PC-3 (cell line): ENCODE measurements around the gene GPR176.

Source experiments
- CTCF ChIP-seq: fragments of 300-600 bp; sonication (generic); conservative IDR thresholded peaks from 2 replicates; pipeline ENCODE4 v1.5.1; 2017; ENCODE audit warnings: antibody characterized with exemption, low read depth, mild to moderate bottlenecking, low read length
- EZH2 ChIP-seq: fragments of 300-600 bp; sonication (generic); IDR thresholded peaks from one replicate; pipeline ENCODE4 v1.6.1; 2017; ENCODE audit warnings: antibody characterized with exemption, mild to moderate bottlenecking, low read length; ENCODE audit not compliant: unreplicated experiment
- EZH2phosphoT487 ChIP-seq: fragments of 300-600 bp; sonication (generic); IDR thresholded peaks from 2 replicates; pipeline ENCODE4 v1.6.1; 2018; ENCODE audit warnings: mild to moderate bottlenecking, antibody characterized with exemption, low read length, borderline replicate concordance

- no peak for TF ChIP-seq EZH2phosphoT487
- TF ChIP-seq CTCF: no peak
- no peak for TF ChIP-seq EZH2
These were observed 167.1 kb downstream of the GPR176 start for GRCh38 chr15:39752991-39753390.
